Right ventricle myocardium inferior (tissue), 1 donor: Measurements from ENCODE around the gene ROBO2. TPM values are rescaled to one million over a fixed set of nuclear protein-coding genes. Genes with fewer than 3 reads are reported as not detected.

Source experiments
- ATAC-seq: fragments of 200-7000 bp; cut with Tn5 transposase; one replicate; pipeline ENCODE4 v1.9.1; 2020; ENCODE audit warnings: mild to moderate bottlenecking, moderate library complexity
- DNase-seq: peaks from one replicate; pipeline ENCODE4 v3.0.0; 2021; ENCODE audit errors: missing footprints
- intact Hi-C: fragments of 100-400 bp; cut with DNase I; formaldehyde crosslinking; loops from one replicate; pipeline ENCODE4 v1.11.0; 2022
- total RNA-seq: library from RNA; stranded (reverse); fragmentation: NEBNext Ultra II Directional; extraction: Animal tissue kit (Norgen Biotek cat#: 25700); gene quantifications from one replicate; pipeline ENCODE4 v1.2.1, GENCODE V29; 2021
- donor health status: DM: no; HTN: yes; CAD: no; lungs with severe emphysema.

The ROBO2 gene
- total RNA-seq, 1 donor from 2014 or later: 0.14 TPM

GRCh38 chr3:77045686-77046085 lies 5.8 kb downstream of the ROBO2 start:
- intact Hi-C loops: no loop called here
- DNase-seq (no peak), ATAC-seq (no peak)

GRCh38 chr3:77048186-77048585 lies 8.3 kb downstream of the ROBO2 start:
- intact Hi-C loops: no loop called here
- ATAC-seq: no peak
- no peak for DNase-seq

- DNase-seq (no peak), ATAC-seq (no peak)
- intact Hi-C loops: no loop called here
Measured at GRCh38 chr3:77051591-77051990, 11.7 kb downstream of the ROBO2 start.

GRCh38 chr3:77052051-77052501 lies 12.2 kb downstream of the ROBO2 start:
- DNase-seq (no peak), ATAC-seq (no peak)
- intact Hi-C loops: no loop called here

- intact Hi-C loops: no loop called here
- ATAC-seq (no peak), DNase-seq (no peak)
Measured at GRCh38 chr3:77052733-77053670, 13.1 kb downstream of the ROBO2 start.

GRCh38 chr3:77053795-77054194 lies 13.9 kb downstream of the ROBO2 start:
- DNase-seq (no peak), ATAC-seq (no peak)
- intact Hi-C loops: no loop called here

- DNase-seq: no peak
- ATAC-seq: no peak
- intact Hi-C loops: no loop called here
Measured at GRCh38 chr3:77055841-77056341, 16.0 kb downstream of the ROBO2 start.

- intact Hi-C loops: no loop called here
- ATAC-seq: no peak
- no peak for DNase-seq
Measured at GRCh38 chr3:77059354-77059753, 19.5 kb downstream of the ROBO2 start.

GRCh38 chr3:77063423-77063822 lies 23.5 kb downstream of the ROBO2 start:
- ATAC-seq (no peak), DNase-seq (no peak)
- intact Hi-C loops: no loop called here

- DNase-seq (no peak), ATAC-seq (no peak)
- intact Hi-C loops: no loop called here
Measured at GRCh38 chr3:77065750-77066149, 25.9 kb downstream of the ROBO2 start.

- intact Hi-C loops: no loop called here
- ATAC-seq: no peak
- no peak for DNase-seq
Measured at GRCh38 chr3:77066829-77067228, 26.9 kb downstream of the ROBO2 start.

GRCh38 chr3:77068808-77069207 lies 28.9 kb downstream of the ROBO2 start:
- ATAC-seq: no peak
- no peak for DNase-seq
- intact Hi-C loops: no loop called here

- intact Hi-C loops: no loop called here
- no peak for DNase-seq
- no peak for ATAC-seq
Measured at GRCh38 chr3:77071364-77071763, 31.5 kb downstream of the ROBO2 start.

GRCh38 chr3:77071809-77072208 lies 31.9 kb downstream of the ROBO2 start:
- intact Hi-C loops: no loop called here
- DNase-seq (no peak), ATAC-seq (no peak)

GRCh38 chr3:77072232-77072631 lies 32.3 kb downstream of the ROBO2 start:
- DNase-seq (no peak), ATAC-seq (no peak)
- intact Hi-C loops: no loop called here

- no peak for DNase-seq
- intact Hi-C loops: no loop called here
- ATAC-seq: no peak
Measured at GRCh38 chr3:77078279-77078678, 38.4 kb downstream of the ROBO2 start.

GRCh38 chr3:77079988-77080610 lies 40.2 kb downstream of the ROBO2 start:
- no peak for ATAC-seq

GRCh38 chr3:77081240-77081661 lies 41.4 kb downstream of the ROBO2 start:
- DNase-seq (peak; percentile 55), ATAC-seq (peak; percentile 63)
- intact Hi-C loops: no loop called here

More at GRCh38 chr3:77079988-77080610, 40.2 kb downstream of the ROBO2 start:
- intact Hi-C loops: no loop called here
- no peak for DNase-seq

- intact Hi-C loops: no loop called here
- ATAC-seq (no peak), DNase-seq (no peak)
Measured at GRCh38 chr3:77084511-77084910, 44.6 kb downstream of the ROBO2 start.

GRCh38 chr3:77086408-77086807 lies 46.5 kb downstream of the ROBO2 start:
- DNase-seq: no peak
- intact Hi-C loops: no loop called here
- ATAC-seq: no peak
